Measurements from ENCODE around the gene SECISBP2L.
"Not testable (repeated sequence)": the region's sequence is repeated elsewhere in the genome, so short reads cannot be mapped to it uniquely, and the experiment has no call there.

Gene SECISBP2L

DNA sequence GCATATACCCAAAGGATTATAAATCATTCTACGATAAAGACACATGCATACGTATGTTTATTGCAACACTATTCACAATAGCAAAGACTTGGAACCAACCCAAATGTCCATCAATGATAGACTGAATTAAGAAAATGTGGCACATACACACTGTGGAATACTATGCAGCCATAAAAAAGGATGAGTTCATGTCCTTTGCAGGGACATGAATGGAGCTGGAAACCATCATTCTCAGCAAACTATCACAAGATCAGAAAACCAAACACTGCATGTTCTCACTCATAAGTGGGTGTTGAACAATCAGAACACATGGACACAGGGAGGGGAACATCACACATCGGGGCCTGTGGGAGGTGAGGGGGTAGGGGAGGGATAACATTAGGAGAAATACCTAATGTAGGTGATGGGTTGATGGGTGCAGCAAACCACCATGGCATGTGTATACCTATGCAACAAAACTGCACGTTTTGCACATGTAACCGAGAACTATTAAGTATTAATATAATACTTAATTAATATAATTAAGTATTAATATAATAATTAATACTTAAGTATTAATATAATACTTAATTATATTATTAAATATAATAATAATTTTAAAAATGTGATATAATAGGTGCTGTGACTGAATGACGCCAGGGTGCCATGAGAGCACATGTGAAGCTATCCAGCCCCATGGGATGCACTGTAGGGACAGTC is 28.5 kb upstream of the SECISBP2L start:
- H3K27me3 ChIP-seq (ENCODE audit: control insufficient read depth, insufficient read depth, low read length); H3K4me3 ChIP-seq (ENCODE audit: low read depth, low read length); H3K4me1 ChIP-seq (ENCODE audit: control insufficient read depth, insufficient read depth, low read length); H3K9ac ChIP-seq (ENCODE audit: low read depth, low read length); H3K36me3 ChIP-seq (ENCODE audit: control insufficient read depth, insufficient read depth, low read length); H3K9me3 ChIP-seq (ENCODE audit: control insufficient read depth, insufficient read depth, low read length): not testable (repeated sequence)

DNA sequence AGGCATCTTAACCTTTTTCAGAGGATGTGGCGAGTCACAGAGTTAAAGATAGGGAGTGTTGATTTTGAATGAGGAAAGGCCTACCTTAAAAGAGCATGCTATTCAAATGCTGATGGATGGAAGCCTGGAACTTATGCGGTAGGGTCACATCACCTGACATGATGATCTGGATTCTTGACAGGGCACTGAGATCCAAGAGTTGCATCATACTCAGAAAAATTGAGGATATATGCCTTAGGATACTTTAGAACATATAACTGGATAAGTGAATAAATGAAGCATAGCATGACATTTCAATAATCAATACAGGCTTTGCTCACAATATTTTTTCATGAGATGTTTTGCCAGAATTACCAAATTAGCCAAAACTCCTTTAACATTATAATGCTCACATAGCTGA is 20.1 kb upstream of the SECISBP2L start:
- Histone ChIP-seq H3K4me3 (ENCODE audit: low read depth, low read length) (no peak overlapping the region), H3K9ac (ENCODE audit: low read depth, low read length) (no peak overlapping the region), H3K36me3 (ENCODE audit: control insufficient read depth, insufficient read depth, low read length) (no peaks in the 10 kb centered on the region), H3K4me1 (ENCODE audit: control insufficient read depth, insufficient read depth, low read length) (peaks cover 14% of the 10 kb centered on the region), H3K9me3 (ENCODE audit: control insufficient read depth, insufficient read depth, low read length) (no peaks in the 10 kb centered on the region), H3K27me3 (ENCODE audit: control insufficient read depth, insufficient read depth, low read length) (peaks cover 8% of the 10 kb centered on the region)

DNA sequence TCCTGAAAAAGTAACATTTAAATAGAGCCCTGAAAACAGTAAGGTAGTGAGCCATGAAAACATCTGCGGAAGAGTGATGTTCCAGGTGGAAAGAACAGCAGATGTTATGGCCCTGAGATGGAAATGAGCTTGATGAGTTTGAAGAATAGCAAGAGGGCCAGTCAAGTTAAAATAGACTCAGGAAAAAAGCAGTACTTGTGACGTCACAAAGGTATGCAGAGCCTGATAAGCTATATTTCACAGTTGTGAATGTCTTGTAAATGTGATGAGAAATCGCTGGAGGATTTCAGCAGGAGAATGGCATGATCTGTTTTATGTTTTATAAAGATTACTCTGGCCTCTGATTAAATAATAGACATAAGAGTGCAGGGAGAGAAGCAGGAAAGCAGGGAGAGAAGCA is 18.6 kb upstream of the SECISBP2L start:
- no peak overlapping the region for H3K4me3 ChIP-seq (ENCODE audit: low read depth, low read length)
- no peaks in the 10 kb centered on the region for H3K36me3 ChIP-seq (ENCODE audit: control insufficient read depth, insufficient read depth, low read length)
- peaks cover 14% of the 10 kb centered on the region for H3K4me1 ChIP-seq (ENCODE audit: control insufficient read depth, insufficient read depth, low read length)
- H3K9ac ChIP-seq (ENCODE audit: low read depth, low read length), result no peak overlapping the region
- no peaks in the 10 kb centered on the region for H3K9me3 ChIP-seq (ENCODE audit: control insufficient read depth, insufficient read depth, low read length)
- H3K27me3 ChIP-seq (ENCODE audit: control insufficient read depth, insufficient read depth, low read length), result peaks cover 8% of the 10 kb centered on the region

DNA sequence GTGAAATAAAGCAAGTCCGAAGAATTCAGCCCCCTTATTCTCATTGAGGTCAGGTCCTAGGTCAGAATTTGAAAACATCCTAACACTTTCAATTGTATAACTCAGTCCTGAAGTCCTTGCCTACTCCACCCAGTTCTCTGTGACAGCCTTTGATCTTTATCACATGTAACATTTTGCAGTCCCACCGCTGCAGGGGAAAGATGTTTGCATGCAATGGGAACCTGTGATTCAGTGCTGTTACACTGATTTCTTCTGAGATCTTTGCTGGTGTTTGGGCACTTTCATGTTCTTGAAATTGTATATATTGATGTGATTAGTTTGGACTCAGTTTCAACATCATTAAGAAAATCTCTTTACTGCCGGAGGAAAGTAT is 18.0 kb upstream of the SECISBP2L start:
- peaks cover 14% of the 10 kb centered on the region for H3K4me1 ChIP-seq (ENCODE audit: control insufficient read depth, insufficient read depth, low read length)
- H3K36me3 ChIP-seq (ENCODE audit: control insufficient read depth, insufficient read depth, low read length), result no peaks in the 10 kb centered on the region
- H3K27me3 ChIP-seq (ENCODE audit: control insufficient read depth, insufficient read depth, low read length), result peaks cover 8% of the 10 kb centered on the region
- H3K4me3 ChIP-seq (ENCODE audit: low read depth, low read length), result no peak overlapping the region
- no peaks in the 10 kb centered on the region for H3K9me3 ChIP-seq (ENCODE audit: control insufficient read depth, insufficient read depth, low read length)
- H3K9ac ChIP-seq (ENCODE audit: low read depth, low read length), result no peak overlapping the region

DNA sequence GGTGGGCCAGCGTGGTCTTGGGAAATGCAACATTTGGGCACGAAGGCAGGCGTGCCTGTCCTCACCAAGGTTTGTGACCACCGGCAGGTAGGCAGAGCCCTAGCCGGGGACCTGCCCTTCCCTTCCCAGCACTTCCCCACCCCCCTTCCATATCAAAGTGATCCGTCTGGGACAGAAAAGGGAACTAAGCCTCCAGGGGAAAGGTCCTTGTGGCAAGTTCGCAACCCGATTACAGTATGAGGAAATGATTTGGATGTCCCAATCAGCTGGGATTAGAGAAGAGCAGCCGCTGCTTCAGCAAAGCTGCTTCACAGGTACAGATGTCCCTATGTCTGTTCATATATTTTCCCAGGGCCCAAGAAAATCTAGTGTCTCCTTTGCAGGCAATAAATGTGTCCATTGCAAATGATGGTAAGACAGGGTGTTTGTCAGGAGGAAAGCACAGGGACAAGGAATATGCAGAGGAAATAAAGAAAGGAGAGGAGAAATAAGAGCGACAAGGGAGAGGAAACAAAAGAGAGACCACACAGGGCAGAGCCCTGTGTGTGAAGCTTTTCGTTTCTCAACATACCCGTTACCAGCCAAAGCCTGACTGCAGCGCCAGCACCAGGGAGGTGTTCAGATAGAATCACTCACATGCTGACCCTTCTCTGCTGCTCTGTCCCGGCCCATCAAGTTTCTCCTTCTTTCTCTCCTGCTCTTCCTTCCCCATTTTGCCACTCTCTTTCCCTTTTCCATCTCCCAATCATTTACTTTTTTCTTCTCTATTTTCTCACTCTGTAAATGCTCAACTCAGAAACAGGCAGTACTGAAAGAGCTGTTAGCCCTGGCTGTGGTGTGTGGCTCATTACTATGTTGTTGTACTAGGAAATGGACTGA is 17.4 kb upstream of the SECISBP2L start:
- Histone ChIP-seq H3K4me3 (ENCODE audit: low read depth, low read length) (peak overlapping the region; percentile 39), H3K9me3 (ENCODE audit: control insufficient read depth, insufficient read depth, low read length) (no peaks in the 10 kb centered on the region)

DNA sequence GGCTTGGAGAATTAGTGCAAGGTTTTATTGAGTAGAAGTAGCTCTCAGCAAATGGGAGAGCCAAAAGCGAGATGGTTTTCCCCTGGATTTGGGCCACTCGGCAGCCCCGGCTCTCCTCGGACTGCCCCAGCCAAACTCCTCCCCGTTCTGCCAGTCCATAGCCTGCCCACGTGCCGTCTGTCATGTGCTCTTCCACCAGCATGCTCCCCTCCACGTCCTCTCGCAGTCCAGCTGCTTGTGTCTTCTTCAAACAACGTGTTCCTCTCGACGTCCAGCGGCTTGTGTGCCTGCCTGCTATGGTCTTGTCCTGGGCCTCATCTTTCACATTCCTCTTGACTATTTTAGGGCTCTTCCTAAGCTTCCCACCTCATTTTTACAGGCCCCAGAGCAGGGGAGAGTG is 16.7 kb upstream of the SECISBP2L start:
- H3K9me3 ChIP-seq (ENCODE audit: control insufficient read depth, insufficient read depth, low read length), result no peaks in the 10 kb centered on the region
- H3K4me1 ChIP-seq (ENCODE audit: control insufficient read depth, insufficient read depth, low read length), result peaks cover 14% of the 10 kb centered on the region
- no peaks in the 10 kb centered on the region for H3K36me3 ChIP-seq (ENCODE audit: control insufficient read depth, insufficient read depth, low read length)
- H3K4me3 ChIP-seq (ENCODE audit: low read depth, low read length), result no peak overlapping the region
- H3K27me3 ChIP-seq (ENCODE audit: control insufficient read depth, insufficient read depth, low read length), result peaks cover 8% of the 10 kb centered on the region
- no peak overlapping the region for H3K9ac ChIP-seq (ENCODE audit: low read depth, low read length)

More for the DNA sequence above, 17.4 kb upstream of the SECISBP2L start:
- Histone ChIP-seq H3K9ac (ENCODE audit: low read depth, low read length) (no peak overlapping the region), H3K4me1 (ENCODE audit: control insufficient read depth, insufficient read depth, low read length) (peaks cover 14% of the 10 kb centered on the region), H3K36me3 (ENCODE audit: control insufficient read depth, insufficient read depth, low read length) (no peaks in the 10 kb centered on the region), H3K27me3 (ENCODE audit: control insufficient read depth, insufficient read depth, low read length) (peaks cover 8% of the 10 kb centered on the region)

DNA sequence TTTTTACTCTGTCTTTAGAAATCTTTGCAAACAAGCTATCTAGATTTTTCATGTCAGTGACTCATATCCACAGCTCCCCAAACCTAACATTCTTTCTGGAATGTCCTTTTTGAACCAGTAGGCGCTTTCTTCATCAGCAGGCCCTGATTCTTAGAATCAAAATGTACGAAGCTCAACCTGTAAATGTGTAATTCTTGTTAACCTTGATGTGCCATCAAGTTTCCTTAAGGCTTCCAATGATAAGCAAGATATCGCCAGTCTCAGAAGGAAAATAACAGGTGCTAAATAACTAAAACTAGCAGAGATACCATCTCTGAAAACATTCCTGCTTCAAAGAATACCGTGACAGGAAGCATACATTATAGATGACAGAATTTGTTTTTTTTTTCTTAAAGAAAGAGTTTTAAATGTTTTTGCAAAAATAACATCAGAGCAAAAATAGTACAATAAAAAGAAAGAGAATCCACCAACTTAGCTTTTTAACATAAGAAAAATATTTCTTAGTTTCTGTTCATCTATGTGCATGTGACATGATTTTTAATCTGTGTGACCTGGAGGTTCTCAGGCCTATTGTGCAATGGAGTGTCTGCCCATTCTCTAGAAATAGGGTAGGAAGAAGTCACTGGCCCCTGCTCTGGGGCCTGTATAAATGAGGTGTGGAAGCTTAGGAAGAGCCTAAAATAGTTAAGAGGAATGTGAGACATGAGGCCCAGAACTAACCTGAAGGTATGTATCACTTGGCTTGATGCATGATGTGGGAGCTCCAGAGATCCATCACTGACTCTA is 14.7 kb upstream of the SECISBP2L start:
- H3K9me3 ChIP-seq (ENCODE audit: control insufficient read depth, insufficient read depth, low read length), result no peaks in the 10 kb centered on the region
- H3K9ac ChIP-seq (ENCODE audit: low read depth, low read length), result no peak overlapping the region
- H3K4me3 ChIP-seq (ENCODE audit: low read depth, low read length), result no peak overlapping the region
- peaks cover 8% of the 10 kb centered on the region for H3K27me3 ChIP-seq (ENCODE audit: control insufficient read depth, insufficient read depth, low read length)
- H3K4me1 ChIP-seq (ENCODE audit: control insufficient read depth, insufficient read depth, low read length), result peaks cover 10% of the 10 kb centered on the region
- H3K36me3 ChIP-seq (ENCODE audit: control insufficient read depth, insufficient read depth, low read length), result no peaks in the 10 kb centered on the region

DNA sequence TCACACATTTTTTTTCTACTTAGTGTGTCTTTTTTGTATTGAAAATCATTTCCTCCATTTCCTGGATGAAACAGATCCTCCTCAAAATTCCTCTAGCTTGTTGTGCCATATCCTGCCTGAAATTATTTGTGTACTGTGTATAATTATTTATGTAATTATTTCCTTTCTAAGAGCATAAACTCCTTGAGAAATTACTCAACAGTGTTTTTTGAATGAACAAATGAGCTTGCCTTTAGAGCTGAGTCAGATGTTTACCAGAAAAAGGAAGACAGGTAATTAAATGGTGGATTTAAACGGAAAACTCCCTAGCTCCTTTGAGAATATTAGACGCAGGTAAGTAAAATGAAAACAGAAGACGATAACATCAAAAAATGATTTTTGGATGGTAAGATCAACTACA is 13.2 kb upstream of the SECISBP2L start:
- peaks cover 8% of the 10 kb centered on the region for H3K27me3 ChIP-seq (ENCODE audit: control insufficient read depth, insufficient read depth, low read length)
- no peak overlapping the region for H3K9ac ChIP-seq (ENCODE audit: low read depth, low read length)
- H3K4me1 ChIP-seq (ENCODE audit: control insufficient read depth, insufficient read depth, low read length), result peaks cover 10% of the 10 kb centered on the region
- no peak overlapping the region for H3K4me3 ChIP-seq (ENCODE audit: low read depth, low read length)
- H3K36me3 ChIP-seq (ENCODE audit: control insufficient read depth, insufficient read depth, low read length), result no peaks in the 10 kb centered on the region
- no peaks in the 10 kb centered on the region for H3K9me3 ChIP-seq (ENCODE audit: control insufficient read depth, insufficient read depth, low read length)

DNA sequence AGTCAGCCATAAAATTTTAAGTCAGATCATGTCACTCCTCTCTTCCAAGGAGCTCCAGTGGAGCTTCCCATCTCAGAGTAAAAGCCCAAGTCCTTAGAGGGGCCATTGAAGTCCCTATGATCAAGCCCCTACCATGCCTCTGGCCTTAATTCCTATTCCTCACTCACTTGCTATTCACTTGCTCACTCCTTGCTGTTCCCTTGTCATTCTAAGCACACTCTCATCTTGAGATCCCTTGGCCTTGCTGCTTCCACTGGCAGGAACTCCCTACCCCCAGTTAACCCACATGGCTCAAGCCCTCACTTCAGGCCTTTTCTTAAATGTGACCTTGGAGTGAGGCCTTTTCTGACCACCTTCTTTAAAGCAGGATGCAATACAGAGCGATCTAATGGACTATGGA is 12.3 kb upstream of the SECISBP2L start:
- Histone ChIP-seq H3K9ac (ENCODE audit: low read depth, low read length) (no peak overlapping the region), H3K27me3 (ENCODE audit: control insufficient read depth, insufficient read depth, low read length) (peaks cover 6% of the 10 kb centered on the region), H3K9me3 (ENCODE audit: control insufficient read depth, insufficient read depth, low read length) (no peaks in the 10 kb centered on the region), H3K4me3 (ENCODE audit: low read depth, low read length) (no peak overlapping the region), H3K36me3 (ENCODE audit: control insufficient read depth, insufficient read depth, low read length) (no peaks in the 10 kb centered on the region), H3K4me1 (ENCODE audit: control insufficient read depth, insufficient read depth, low read length) (peaks cover 3% of the 10 kb centered on the region)

DNA sequence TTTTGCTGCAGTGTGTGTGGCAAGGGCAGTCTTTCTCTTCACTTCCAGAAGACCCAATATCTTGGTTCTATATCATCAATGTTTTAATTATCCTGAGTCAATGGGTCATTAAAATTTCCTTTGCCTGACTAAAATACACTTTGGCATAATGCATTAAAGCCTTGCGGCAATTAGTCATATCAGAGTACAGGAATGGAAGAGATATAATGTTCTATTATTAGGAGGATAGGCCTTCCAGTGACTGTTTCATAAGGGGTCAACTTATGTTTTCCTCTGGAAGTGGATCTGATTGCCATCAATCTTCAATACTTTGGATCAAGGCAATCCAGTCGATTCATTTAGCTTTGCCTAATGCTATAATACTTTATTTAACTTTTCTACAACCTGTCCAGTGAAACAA is 9.4 kb upstream of the SECISBP2L start:
- Histone ChIP-seq H3K36me3 (ENCODE audit: control insufficient read depth, insufficient read depth, low read length) (no peaks in the 10 kb centered on the region), H3K27me3 (ENCODE audit: control insufficient read depth, insufficient read depth, low read length) (no peaks in the 10 kb centered on the region), H3K9ac (ENCODE audit: low read depth, low read length) (no peak overlapping the region), H3K4me3 (ENCODE audit: low read depth, low read length) (no peak overlapping the region), H3K9me3 (ENCODE audit: control insufficient read depth, insufficient read depth, low read length) (no peaks in the 10 kb centered on the region), H3K4me1 (ENCODE audit: control insufficient read depth, insufficient read depth, low read length) (no peaks in the 10 kb centered on the region)

DNA sequence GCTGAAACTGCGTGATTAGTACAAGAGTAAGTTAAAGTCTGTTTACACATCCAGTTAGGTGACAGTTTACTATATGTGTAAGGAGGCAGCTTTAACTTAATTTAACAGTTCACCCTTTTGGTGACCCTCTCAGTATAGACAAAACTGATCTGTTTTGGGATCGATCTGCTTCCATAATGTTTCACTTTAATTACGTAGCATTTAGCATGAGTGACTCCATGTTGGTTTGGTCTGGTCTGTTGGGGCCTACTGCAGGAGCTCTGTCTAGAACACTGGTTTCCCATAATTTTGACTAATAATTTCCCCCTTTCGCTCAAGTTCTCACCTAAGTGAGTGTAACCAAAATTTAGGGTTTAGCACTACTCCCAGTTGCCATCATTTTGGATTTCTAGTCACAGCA is 6.4 kb upstream of the SECISBP2L start:
- no peaks in the 10 kb centered on the region for H3K4me1 ChIP-seq (ENCODE audit: control insufficient read depth, insufficient read depth, low read length)
- H3K9me3 ChIP-seq (ENCODE audit: control insufficient read depth, insufficient read depth, low read length), result no peaks in the 10 kb centered on the region
- no peak overlapping the region for H3K4me3 ChIP-seq (ENCODE audit: low read depth, low read length)
- H3K9ac ChIP-seq (ENCODE audit: low read depth, low read length), result no peak overlapping the region
- no peaks in the 10 kb centered on the region for H3K27me3 ChIP-seq (ENCODE audit: control insufficient read depth, insufficient read depth, low read length)
- no peaks in the 10 kb centered on the region for H3K36me3 ChIP-seq (ENCODE audit: control insufficient read depth, insufficient read depth, low read length)
